Measurements from ENCODE around the gene NR4A1.

The NR4A1 gene

DNA sequence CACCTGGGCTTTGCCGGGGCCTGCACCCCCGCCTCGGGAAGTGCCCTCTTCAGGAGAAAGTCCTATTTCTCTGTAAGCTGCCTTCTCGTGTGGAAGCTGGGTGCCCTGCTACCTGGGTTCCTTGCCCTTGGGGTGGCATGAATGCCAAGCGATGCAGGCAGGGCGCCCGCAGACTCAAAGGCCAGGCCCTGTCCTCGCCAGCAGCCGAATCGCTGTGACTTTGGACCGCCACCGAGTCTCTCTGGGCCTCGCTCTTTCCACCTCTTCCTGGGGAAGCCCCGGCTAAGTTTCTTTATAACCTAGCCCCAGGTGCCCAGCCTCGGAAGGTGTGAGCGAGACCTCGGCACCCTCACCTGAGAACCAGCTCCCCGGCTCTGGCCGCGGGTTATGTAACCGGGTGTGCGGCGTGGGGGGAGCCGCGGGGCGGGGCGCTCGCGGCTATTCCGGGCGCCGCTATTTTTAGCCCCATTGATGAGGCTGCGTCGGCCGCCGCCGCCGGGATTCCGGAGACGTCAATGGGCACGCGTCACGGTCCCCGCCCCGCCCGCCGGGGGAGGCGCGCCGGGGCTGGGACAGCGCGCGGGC, 14.6 kb upstream of the NR4A1 start (continued):
- TF ChIP-seq, protein P1, sequence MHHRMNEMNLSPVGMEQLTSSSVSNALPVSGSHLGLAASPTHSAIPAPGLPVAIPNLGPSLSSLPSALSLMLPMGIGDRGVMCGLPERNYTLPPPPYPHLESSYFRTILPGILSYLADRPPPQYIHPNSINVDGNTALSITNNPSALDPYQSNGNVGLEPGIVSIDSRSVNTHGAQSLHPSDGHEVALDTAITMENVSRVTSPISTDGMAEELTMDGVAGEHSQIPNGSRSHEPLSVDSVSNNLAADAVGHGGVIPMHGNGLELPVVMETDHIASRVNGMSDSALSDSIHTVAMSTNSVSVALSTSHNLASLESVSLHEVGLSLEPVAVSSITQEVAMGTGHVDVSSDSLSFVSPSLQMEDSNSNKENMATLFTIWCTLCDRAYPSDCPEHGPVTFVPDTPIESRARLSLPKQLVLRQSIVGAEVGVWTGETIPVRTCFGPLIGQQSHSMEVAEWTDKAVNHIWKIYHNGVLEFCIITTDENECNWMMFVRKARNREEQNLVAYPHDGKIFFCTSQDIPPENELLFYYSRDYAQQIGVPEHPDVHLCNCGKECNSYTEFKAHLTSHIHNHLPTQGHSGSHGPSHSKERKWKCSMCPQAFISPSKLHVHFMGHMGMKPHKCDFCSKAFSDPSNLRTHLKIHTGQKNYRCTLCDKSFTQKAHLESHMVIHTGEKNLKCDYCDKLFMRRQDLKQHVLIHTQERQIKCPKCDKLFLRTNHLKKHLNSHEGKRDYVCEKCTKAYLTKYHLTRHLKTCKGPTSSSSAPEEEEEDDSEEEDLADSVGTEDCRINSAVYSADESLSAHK (tag by site-specific recombination; IDR thresholded peaks at IDR 0.05), result no peak
- TF ChIP-seq SP2 (tag by site-specific recombination; IDR thresholded peaks at IDR 0.05) (peak; percentile 10; the same call in 1 of the 2 replicates), KLF1 (tag by site-specific recombination; IDR thresholded peaks at IDR 0.05) (peak; percentile 64), ZNF391 (tag by site-specific recombination; IDR thresholded peaks at IDR 0.05; ENCODE audit: borderline replicate concordance, low read depth) (no peak), ZBTB17 (tag by site-specific recombination; IDR thresholded peaks at IDR 0.05) (0 out of 2 replicates have a peak, but pooled peaks have one; percentile 21), GLIS1 (tag by site-specific recombination; IDR thresholded peaks at IDR 0.05) (0 out of 2 replicates have a peak, but pooled peaks have one; percentile 23), SP7 (tag by site-specific recombination; IDR thresholded peaks at IDR 0.05) (peak; percentile 39), ZNF157 (tag by site-specific recombination; IDR thresholded peaks at IDR 0.05) (no peak), ZNF660 (tag by site-specific recombination; IDR thresholded peaks at IDR 0.05) (no peak; the same call in 1 of the 2 replicates), KLF8 (tag by site-specific recombination; IDR thresholded peaks at IDR 0.05) (peak; percentile 29; the same call in 1 of the 2 replicates), ZNF354C (tag by site-specific recombination; IDR thresholded peaks at IDR 0.05; ENCODE audit: borderline replicate concordance, low read depth) (no peak), ZNF140 (tag by site-specific recombination; IDR thresholded peaks at IDR 0.05) (no peak), KLF9 (tag by site-specific recombination; IDR thresholded peaks at IDR 0.05; ENCODE audit: low read depth) (peak; percentile 56), ZNF558 (tag by site-specific recombination; IDR thresholded peaks at IDR 0.05) (no peak), ZNF664 (tag by site-specific recombination; IDR thresholded peaks at IDR 0.05) (no peak), ZBTB20 (tag by site-specific recombination; IDR thresholded peaks at IDR 0.05) (peak; percentile 37; the same call in 1 of the 2 replicates), SP3 (tag by site-specific recombination; IDR thresholded peaks at IDR 0.05) (peak; percentile 52), ZNF416 (tag by site-specific recombination; IDR thresholded peaks at IDR 0.05) (no peak), ZFP37 (tag by site-specific recombination; IDR thresholded peaks at IDR 0.05) (peak; percentile 36; the same call in 1 of the 2 replicates), ZNF561 (tag by site-specific recombination; IDR thresholded peaks at IDR 0.05; ENCODE audit: borderline replicate concordance) (no peak), ZNF341 (tag by site-specific recombination; IDR thresholded peaks at IDR 0.05; ENCODE audit: low read depth) (no peak; the same call in none of the 2 replicates), ZNF335 (tag by site-specific recombination; conservative IDR thresholded peaks at IDR 0.05) (peak; percentile 46), ZEB2 (tag by site-specific recombination; IDR thresholded peaks at IDR 0.05) (peak; percentile 57), ZNF10 (tag by site-specific recombination; IDR thresholded peaks at IDR 0.05) (0 out of 2 replicates have a peak, but pooled peaks have one; percentile 25), WT1 (tag by site-specific recombination; IDR thresholded peaks at IDR 0.05) (peak; percentile 45)
- TF ChIP-seq, protein P2, sequence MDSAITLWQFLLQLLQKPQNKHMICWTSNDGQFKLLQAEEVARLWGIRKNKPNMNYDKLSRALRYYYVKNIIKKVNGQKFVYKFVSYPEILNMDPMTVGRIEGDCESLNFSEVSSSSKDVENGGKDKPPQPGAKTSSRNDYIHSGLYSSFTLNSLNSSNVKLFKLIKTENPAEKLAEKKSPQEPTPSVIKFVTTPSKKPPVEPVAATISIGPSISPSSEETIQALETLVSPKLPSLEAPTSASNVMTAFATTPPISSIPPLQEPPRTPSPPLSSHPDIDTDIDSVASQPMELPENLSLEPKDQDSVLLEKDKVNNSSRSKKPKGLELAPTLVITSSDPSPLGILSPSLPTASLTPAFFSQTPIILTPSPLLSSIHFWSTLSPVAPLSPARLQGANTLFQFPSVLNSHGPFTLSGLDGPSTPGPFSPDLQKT (IDR thresholded peaks at IDR 0.05; ENCODE audit: borderline replicate concordance, low read depth, low read length), result no peak
- TF ChIP-seq, protein P3, sequence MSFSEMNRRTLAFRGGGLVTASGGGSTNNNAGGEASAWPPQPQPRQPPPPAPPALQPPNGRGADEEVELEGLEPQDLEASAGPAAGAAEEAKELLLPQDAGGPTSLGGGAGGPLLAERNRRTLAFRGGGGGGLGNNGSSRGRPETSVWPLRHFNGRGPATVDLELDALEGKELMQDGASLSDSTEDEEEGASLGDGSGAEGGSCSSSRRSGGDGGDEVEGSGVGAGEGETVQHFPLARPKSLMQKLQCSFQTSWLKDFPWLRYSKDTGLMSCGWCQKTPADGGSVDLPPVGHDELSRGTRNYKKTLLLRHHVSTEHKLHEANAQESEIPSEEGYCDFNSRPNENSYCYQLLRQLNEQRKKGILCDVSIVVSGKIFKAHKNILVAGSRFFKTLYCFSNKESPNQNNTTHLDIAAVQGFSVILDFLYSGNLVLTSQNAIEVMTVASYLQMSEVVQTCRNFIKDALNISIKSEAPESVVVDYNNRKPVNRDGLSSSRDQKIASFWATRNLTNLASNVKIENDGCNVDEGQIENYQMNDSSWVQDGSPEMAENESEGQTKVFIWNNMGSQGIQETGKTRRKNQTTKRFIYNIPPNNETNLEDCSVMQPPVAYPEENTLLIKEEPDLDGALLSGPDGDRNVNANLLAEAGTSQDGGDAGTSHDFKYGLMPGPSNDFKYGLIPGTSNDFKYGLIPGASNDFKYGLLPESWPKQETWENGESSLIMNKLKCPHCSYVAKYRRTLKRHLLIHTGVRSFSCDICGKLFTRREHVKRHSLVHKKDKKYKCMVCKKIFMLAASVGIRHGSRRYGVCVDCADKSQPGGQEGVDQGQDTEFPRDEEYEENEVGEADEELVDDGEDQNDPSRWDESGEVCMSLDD (tag by site-specific recombination; IDR thresholded peaks at IDR 0.05), result peak; percentile 24; the same call in 1 of the 2 replicates
- TF ChIP-seq, protein P4, sequence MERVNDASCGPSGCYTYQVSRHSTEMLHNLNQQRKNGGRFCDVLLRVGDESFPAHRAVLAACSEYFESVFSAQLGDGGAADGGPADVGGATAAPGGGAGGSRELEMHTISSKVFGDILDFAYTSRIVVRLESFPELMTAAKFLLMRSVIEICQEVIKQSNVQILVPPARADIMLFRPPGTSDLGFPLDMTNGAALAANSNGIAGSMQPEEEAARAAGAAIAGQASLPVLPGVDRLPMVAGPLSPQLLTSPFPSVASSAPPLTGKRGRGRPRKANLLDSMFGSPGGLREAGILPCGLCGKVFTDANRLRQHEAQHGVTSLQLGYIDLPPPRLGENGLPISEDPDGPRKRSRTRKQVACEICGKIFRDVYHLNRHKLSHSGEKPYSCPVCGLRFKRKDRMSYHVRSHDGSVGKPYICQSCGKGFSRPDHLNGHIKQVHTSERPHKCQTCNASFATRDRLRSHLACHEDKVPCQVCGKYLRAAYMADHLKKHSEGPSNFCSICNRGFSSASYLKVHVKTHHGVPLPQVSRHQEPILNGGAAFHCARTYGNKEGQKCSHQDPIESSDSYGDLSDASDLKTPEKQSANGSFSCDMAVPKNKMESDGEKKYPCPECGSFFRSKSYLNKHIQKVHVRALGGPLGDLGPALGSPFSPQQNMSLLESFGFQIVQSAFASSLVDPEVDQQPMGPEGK (tag by site-specific recombination; IDR thresholded peaks at IDR 0.05), result peak; percentile 34
- TF ChIP-seq, protein P5, sequence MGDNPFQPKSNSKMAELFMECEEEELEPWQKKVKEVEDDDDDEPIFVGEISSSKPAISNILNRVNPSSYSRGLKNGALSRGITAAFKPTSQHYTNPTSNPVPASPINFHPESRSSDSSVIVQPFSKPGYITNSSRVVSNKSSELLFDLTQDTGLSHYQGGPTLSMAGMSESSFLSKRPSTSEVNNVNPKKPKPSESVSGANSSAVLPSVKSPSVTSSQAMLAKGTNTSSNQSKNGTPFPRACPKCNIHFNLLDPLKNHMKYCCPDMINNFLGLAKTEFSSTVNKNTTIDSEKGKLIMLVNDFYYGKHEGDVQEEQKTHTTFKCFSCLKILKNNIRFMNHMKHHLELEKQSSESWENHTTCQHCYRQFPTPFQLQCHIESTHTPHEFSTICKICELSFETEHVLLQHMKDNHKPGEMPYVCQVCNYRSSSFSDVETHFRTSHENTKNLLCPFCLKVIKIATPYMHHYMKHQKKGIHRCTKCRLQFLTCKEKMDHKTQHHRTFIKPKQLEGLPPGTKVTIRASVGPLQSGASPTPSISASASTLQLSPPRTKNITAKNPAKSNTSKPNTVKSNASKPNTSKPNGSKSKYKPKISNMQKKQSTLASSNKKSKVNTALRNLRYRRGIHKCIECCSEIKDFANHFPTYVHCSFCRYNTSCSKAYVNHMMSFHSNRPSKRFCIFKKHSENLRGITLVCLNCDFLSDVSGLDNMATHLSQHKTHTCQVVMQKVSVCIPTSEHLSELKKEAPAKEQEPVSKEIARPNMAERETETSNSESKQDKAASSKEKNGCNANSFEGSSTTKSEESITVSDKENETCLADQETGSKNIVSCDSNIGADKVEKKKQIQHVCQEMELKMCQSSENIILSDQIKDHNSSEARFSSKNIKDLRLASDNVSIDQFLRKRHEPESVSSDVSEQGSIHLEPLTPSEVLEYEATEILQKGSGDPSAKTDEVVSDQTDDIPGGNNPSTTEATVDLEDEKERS (tag by site-specific recombination; IDR thresholded peaks at IDR 0.05), result no peak
